MCF 10A (cell line): ENCODE results near the gene SELPLG. TPM values are rescaled to one million over a fixed set of nuclear protein-coding genes. Genes with fewer than 3 reads are reported as not detected.

Source experiments
- BruUV-seq: library from RNA; stranded (reverse); fragments of 400-500 nt; replicated peaks from 2 replicates; lab custom pipeline; 2021; lab: Mats Ljungman, UMichigan
- CTCF ChIA-PET: fragments of 300-600 bp; sonication (Branson Sonifier 250); formaldehyde crosslinking; extraction: SDS; loops from one replicate; lab custom pipeline; 2021; ENCODE audit warnings: antibody characterized with exemption, inconsistent platforms; lab: Yijun Ruan, JAX
- POLR2A ChIA-PET: fragments of 300-600, 350-650 bp; sonication (Branson Sonifier 250); formaldehyde crosslinking; extraction: SDS; loops from one replicate; lab custom pipeline; 2020; ENCODE audit warnings: antibody characterized with exemption, inconsistent platforms; lab: Yijun Ruan, JAX
- DNase-seq: peaks from one replicate; pipeline ENCODE4 v3.0.0-alpha.2; 2018; ENCODE audit not compliant: unreplicated experiment
- H3K27ac Mint-ChIP-seq: one replicate; pipeline ENCODE4 v1.8.0; 2022; ENCODE audit warnings: mild to moderate bottlenecking, low read depth, mixed read lengths; ENCODE audit not compliant: unreplicated experiment
- H3K27me3 Mint-ChIP-seq: one replicate; pipeline ENCODE4 v1.8.0; 2022; ENCODE audit warnings: mixed read lengths; ENCODE audit not compliant: insufficient read depth, unreplicated experiment
- H3K36me3 Mint-ChIP-seq: one replicate; pipeline ENCODE4 v1.8.0; 2022; ENCODE audit warnings: mild to moderate bottlenecking, moderate library complexity, mixed read lengths; ENCODE audit not compliant: insufficient read depth, unreplicated experiment
- H3K4me1 Mint-ChIP-seq: one replicate; pipeline ENCODE4 v1.8.0; 2022; ENCODE audit warnings: mixed read lengths; ENCODE audit not compliant: insufficient read depth, unreplicated experiment
- H3K4me3 Mint-ChIP-seq: one replicate; pipeline ENCODE4 v1.8.0; 2022; ENCODE audit warnings: mild to moderate bottlenecking, moderate library complexity, mixed read lengths; ENCODE audit not compliant: unreplicated experiment
- H3K9me3 Mint-ChIP-seq: one replicate; pipeline ENCODE4 v1.8.0; 2022; ENCODE audit warnings: mixed read lengths; ENCODE audit not compliant: unreplicated experiment
- CTCF ChIP-seq: fragments of 200-600 bp; IDR thresholded peaks from one replicate; pipeline ENCODE4 v1.8.0; 2022; ENCODE audit warnings: antibody characterized with exemption, mild to moderate bottlenecking; ENCODE audit not compliant: unreplicated experiment
- intact Hi-C: fragments of 100-400 bp; cut with micrococcal nuclease; formaldehyde crosslinking; loops from 2 replicates; pipeline ENCODE4 v1.14.1; 2022
- total RNA-seq: library from RNA; stranded (reverse); gene quantifications from 2 replicates; pipeline ENCODE4 v1.2.3, GENCODE V29; 2022

The SELPLG gene
- total RNA-seq, 1 experiment from 2014 or later: 0.86 TPM

- CTCF ChIA-PET: no interaction called here
- intact Hi-C loops: no loop called here
- POLR2A ChIA-PET: interaction anchor here (0.6 kb wide), 1 partner anchor 13 kb away, joined by 4 read pairs; no protein-coding TSS in a partner anchor
- Mint-ChIP-seq H3K36me3 (no peaks in the 10 kb centered on the region), H3K4me3 (no peak overlapping the region), H3K9me3 (no peaks in the 10 kb centered on the region), H3K27ac (no peak overlapping the region), H3K4me1 (no peaks in the 10 kb centered on the region), H3K27me3 (no peaks in the 10 kb centered on the region)
- DNase-seq: no peak
- no TSS peak for BruUV-seq
- TF ChIP-seq CTCF: no peak
Measured at GRCh38 chr12:108598553-108599250, 35.0 kb downstream of the SELPLG start.

GRCh38 chr12:108597559-108598471 lies 35.9 kb downstream of the SELPLG start, which contains the start of gene TMEM119:
Gene TMEM119 (minus strand): TSS chr12:108598084. CDS start chr12:108592383, 5,701 bp downstream.
- Mint-ChIP-seq H3K27ac (no peak within 1 kb of the TSS), H3K27me3 (no peaks in the 10 kb centered on the region), H3K4me3 (no peak within 1 kb of the TSS), H3K36me3 (no peaks in the 10 kb centered on the region), H3K9me3 (no peaks in the 10 kb centered on the region), H3K4me1 (no peaks in the 10 kb centered on the region)
- TF ChIP-seq CTCF: no peak
- ChIA-PET POLR2A (no interaction called here), CTCF (no interaction called here)
- intact Hi-C loops: no loop called here
- no peak for DNase-seq
- BruUV-seq: no TSS peak

- no peak overlapping the region for H3K27ac Mint-ChIP-seq
- TF ChIP-seq CTCF: no peak
- ChIA-PET CTCF (interaction anchor here (0.5 to 1.1 kb wide), 2 partner anchors 33 to 506 kb away, joined by 3 read pairs; no protein-coding TSS in a partner anchor), POLR2A (no interaction called here)
- no peaks in the 10 kb centered on the region for H3K4me1 Mint-ChIP-seq
- H3K27me3 Mint-ChIP-seq: no peaks in the 10 kb centered on the region
- DNase-seq: no peak
- intact Hi-C loops: no loop called here
- H3K4me3 Mint-ChIP-seq: no peak overlapping the region
- no TSS peak for BruUV-seq
- H3K36me3 Mint-ChIP-seq: no peaks in the 10 kb centered on the region
- no peaks in the 10 kb centered on the region for H3K9me3 Mint-ChIP-seq
Measured at GRCh38 chr12:108596854-108597558, 36.7 kb downstream of the SELPLG start.
